H1 (cell line): ENCODE results near the gene SMARCA2. TPM values are rescaled to one million over a fixed set of nuclear protein-coding genes. Genes with fewer than 3 reads are reported as not detected.

Source experiments
- polyA plus RNA-seq, 7 experiments: library from polyadenylated mRNA; depleted of rRNA in 3 of 7; stranded (reverse) in 5 of 7; unstranded in 2 of 7; fragments of >200 nt in 5 of 7; fragments of 200-250 nt in 2 of 7; gene quantifications; 1 replicate in 5 of 7; 2 replicates in 1 of 7; 4 replicates in 1 of 7; pipeline versions ENCODE4 v1.2.1 to v1.2.3, GENCODE V29; 2011 to 2013; ENCODE audit warnings: missing spikeins in 2 of 7, mixed read lengths in 2 of 7
- total RNA-seq: library from RNA; stranded (reverse); fragmentation: NEBNext Ultra II Directional; extraction: Animal tissue kit (Norgen Biotek cat#: 25700); gene quantifications from 2 replicates; pipeline ENCODE4 v1.2.1, GENCODE V29; 2021
- TF ChIP-seq, protein P1 (sequence below): fragments of 300-600 bp; sonication (generic); IDR thresholded peaks from 2 replicates; pipeline ENCODE4 v1.7.1; 2012; ENCODE audit warnings: low read length, moderate library complexity, mild to moderate bottlenecking, inconsistent platforms; ENCODE audit not compliant: insufficient replicate concordance

SMARCA2 gene
- total and polyA plus RNA-seq, 2 of the 8 experiments (the other 6 are each of a cell fraction or from before 2014, with no cell fraction given) = 6.3 to 21.7 TPM

GRCh38 chr9:1995084-1995483 is 20.1 kb upstream of the SMARCA2 start (continued):
- TF ChIP-seq, protein P1, sequence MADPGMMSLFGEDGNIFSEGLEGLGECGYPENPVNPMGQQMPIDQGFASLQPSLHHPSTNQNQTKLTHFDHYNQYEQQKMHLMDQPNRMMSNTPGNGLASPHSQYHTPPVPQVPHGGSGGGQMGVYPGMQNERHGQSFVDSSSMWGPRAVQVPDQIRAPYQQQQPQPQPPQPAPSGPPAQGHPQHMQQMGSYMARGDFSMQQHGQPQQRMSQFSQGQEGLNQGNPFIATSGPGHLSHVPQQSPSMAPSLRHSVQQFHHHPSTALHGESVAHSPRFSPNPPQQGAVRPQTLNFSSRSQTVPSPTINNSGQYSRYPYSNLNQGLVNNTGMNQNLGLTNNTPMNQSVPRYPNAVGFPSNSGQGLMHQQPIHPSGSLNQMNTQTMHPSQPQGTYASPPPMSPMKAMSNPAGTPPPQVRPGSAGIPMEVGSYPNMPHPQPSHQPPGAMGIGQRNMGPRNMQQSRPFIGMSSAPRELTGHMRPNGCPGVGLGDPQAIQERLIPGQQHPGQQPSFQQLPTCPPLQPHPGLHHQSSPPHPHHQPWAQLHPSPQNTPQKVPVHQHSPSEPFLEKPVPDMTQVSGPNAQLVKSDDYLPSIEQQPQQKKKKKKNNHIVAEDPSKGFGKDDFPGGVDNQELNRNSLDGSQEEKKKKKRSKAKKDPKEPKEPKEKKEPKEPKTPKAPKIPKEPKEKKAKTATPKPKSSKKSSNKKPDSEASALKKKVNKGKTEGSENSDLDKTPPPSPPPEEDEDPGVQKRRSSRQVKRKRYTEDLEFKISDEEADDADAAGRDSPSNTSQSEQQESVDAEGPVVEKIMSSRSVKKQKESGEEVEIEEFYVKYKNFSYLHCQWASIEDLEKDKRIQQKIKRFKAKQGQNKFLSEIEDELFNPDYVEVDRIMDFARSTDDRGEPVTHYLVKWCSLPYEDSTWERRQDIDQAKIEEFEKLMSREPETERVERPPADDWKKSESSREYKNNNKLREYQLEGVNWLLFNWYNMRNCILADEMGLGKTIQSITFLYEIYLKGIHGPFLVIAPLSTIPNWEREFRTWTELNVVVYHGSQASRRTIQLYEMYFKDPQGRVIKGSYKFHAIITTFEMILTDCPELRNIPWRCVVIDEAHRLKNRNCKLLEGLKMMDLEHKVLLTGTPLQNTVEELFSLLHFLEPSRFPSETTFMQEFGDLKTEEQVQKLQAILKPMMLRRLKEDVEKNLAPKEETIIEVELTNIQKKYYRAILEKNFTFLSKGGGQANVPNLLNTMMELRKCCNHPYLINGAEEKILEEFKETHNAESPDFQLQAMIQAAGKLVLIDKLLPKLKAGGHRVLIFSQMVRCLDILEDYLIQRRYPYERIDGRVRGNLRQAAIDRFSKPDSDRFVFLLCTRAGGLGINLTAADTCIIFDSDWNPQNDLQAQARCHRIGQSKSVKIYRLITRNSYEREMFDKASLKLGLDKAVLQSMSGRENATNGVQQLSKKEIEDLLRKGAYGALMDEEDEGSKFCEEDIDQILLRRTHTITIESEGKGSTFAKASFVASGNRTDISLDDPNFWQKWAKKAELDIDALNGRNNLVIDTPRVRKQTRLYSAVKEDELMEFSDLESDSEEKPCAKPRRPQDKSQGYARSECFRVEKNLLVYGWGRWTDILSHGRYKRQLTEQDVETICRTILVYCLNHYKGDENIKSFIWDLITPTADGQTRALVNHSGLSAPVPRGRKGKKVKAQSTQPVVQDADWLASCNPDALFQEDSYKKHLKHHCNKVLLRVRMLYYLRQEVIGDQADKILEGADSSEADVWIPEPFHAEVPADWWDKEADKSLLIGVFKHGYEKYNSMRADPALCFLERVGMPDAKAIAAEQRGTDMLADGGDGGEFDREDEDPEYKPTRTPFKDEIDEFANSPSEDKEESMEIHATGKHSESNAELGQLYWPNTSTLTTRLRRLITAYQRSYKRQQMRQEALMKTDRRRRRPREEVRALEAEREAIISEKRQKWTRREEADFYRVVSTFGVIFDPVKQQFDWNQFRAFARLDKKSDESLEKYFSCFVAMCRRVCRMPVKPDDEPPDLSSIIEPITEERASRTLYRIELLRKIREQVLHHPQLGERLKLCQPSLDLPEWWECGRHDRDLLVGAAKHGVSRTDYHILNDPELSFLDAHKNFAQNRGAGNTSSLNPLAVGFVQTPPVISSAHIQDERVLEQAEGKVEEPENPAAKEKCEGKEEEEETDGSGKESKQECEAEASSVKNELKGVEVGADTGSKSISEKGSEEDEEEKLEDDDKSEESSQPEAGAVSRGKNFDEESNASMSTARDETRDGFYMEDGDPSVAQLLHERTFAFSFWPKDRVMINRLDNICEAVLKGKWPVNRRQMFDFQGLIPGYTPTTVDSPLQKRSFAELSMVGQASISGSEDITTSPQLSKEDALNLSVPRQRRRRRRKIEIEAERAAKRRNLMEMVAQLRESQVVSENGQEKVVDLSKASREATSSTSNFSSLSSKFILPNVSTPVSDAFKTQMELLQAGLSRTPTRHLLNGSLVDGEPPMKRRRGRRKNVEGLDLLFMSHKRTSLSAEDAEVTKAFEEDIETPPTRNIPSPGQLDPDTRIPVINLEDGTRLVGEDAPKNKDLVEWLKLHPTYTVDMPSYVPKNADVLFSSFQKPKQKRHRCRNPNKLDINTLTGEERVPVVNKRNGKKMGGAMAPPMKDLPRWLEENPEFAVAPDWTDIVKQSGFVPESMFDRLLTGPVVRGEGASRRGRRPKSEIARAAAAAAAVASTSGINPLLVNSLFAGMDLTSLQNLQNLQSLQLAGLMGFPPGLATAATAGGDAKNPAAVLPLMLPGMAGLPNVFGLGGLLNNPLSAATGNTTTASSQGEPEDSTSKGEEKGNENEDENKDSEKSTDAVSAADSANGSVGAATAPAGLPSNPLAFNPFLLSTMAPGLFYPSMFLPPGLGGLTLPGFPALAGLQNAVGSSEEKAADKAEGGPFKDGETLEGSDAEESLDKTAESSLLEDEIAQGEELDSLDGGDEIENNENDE = peak; percentile 80
